ENCODE data around the gene PPP1R27. TPM values are rescaled to one million over a fixed set of nuclear protein-coding genes. Genes with fewer than 3 reads are reported as not detected.
A peak's percentile ranks its signal among the peaks of the same experiment; 100 is the strongest.

PPP1R27 gene
- total RNA-seq, 2 experiments from 2014 or later: not detected

DNA sequence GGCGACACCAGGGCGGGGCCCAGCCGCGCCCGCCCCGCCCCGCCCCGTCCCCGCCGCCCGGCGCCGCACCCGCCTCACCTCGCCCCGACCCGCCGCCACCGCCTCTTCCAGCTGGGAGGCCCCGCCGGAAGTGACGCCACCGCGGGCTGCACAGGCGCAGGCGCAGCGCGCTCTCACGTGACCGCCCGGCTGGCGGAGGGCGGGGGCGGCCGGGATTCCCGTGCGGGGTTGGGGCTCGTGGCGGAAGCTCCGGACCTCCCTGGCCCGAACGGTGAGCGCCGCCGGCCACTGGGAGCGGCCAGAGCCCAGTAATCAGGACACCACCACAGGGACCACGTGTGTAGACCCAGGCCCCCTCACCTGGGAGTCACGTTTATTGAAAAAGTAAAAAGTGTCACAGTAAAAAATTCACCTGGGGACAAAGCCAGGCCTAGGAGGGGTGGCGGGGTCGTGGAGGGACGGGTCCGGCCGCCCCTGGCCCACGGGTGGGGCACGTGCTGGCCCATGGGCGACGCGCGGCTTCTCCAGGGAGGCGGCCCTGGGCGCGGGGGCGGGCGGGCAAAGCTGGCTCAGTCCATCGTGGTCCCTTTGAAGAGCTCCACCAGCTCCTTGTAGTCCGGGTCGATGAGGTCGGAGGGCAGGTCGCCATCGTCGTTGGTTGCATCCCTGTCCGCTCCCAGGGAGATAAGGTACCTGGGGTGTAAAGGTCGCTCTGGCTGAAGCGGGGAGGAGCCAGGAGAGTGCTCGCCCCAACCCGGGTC, 1.5 kb downstream of the PPP1R27 start, which contains the start of gene MCRIP1:
TSS of gene MCRIP1 (minus strand) at position 132 of the 761 bp plus-strand sequence. CDS start 8,785 bp downstream, outside the sequence.
- peak within 1 kb of the TSS; percentile 88 for H3K27ac Mint-ChIP-seq
- peaks cover 16% of the 10 kb centered on the region for H3K4me1 Mint-ChIP-seq (ENCODE audit: low read depth)
- no peaks in the 10 kb centered on the region for H3K9me3 Mint-ChIP-seq
- DNase-seq: peak; percentile 95
- intact Hi-C loops (cut with micrococcal nuclease): loop anchor here (2.0 kb wide), 2 partner anchors 57 to 151 kb away; partner anchors contain the start of genes ALYREF, ANAPC11 and ARL16
- peaks cover 4% of the 10 kb centered on the region for H3K36me3 Mint-ChIP-seq (ENCODE audit: low read depth)
- H3K27me3 Mint-ChIP-seq (ENCODE audit: low read depth): no peaks in the 10 kb centered on the region
- H3K4me3 Mint-ChIP-seq: peak within 1 kb of the TSS; percentile 95
- CTCF ChIA-PET: no interaction called here

- H3K27me3 Mint-ChIP-seq (ENCODE audit: low read depth): no peaks in the 10 kb centered on the region
- CTCF ChIA-PET: interaction anchor here (1.0 kb wide), 1 partner anchor 11 kb away, joined by 3 read pairs; no protein-coding TSS in a partner anchor
- no peaks in the 10 kb centered on the region for H3K9me3 Mint-ChIP-seq
- H3K36me3 Mint-ChIP-seq (ENCODE audit: low read depth): peaks cover 4% of the 10 kb centered on the region
- intact Hi-C loops (cut with micrococcal nuclease): loop anchor here (1.0 to 2.0 kb wide), 3 partner anchors 28 to 150 kb away; partner anchors contain the start of genes ALYREF, ANAPC11, ARL16 and P4HB
- peak overlapping the region; percentile 95 for H3K4me3 Mint-ChIP-seq
- DNase-seq: peak; percentile 51
- H3K4me1 Mint-ChIP-seq (ENCODE audit: low read depth): peaks cover 16% of the 10 kb centered on the region
- peak overlapping the region; percentile 88 for H3K27ac Mint-ChIP-seq
Measured at GRCh38 chr17:81832608-81833159, 2.2 kb downstream of the PPP1R27 start.

DNA sequence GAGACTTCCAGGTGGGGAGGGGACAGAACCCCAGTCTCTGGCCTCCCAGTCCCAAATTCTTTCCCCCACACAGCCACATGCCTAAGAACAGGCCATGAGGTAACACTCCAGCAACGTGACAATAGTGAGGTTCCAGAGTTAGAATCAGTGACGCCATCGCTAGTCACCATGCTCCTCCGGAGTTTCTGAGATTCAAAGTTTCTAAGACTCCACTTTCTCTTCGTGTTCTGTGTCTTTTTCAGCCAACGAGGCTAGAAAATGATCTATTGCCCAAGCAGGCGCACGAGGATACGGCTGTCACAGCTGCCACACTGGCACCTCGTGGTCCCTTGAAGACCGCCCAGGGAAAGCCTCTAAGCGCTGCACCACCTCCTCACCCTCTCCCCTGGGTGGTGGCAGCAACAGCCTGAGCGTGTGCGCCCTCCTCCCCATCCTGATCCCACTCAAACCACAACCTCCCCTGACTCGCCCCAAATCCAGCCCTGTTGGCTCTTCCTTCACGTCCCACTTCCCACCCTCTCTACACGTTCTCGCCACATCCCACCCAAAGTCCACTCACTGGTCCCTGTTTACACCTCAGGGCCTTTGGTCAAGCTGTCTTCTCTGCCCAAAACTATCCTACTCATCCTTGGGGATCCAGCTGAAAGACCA, 2.8 kb downstream of the PPP1R27 start:
- DNase-seq: peak; percentile 66
- Mint-ChIP-seq H3K27ac (peak overlapping the region; percentile 88), H3K36me3 (ENCODE audit: low read depth) (peaks cover 4% of the 10 kb centered on the region), H3K4me3 (peak overlapping the region; percentile 95), H3K27me3 (ENCODE audit: low read depth) (no peaks in the 10 kb centered on the region), H3K4me1 (ENCODE audit: low read depth) (peaks cover 16% of the 10 kb centered on the region), H3K9me3 (no peaks in the 10 kb centered on the region)
- CTCF ChIA-PET: interaction anchor here (1.0 kb wide), 1 partner anchor 10 kb away, joined by 3 read pairs; no protein-coding TSS in a partner anchor
- intact Hi-C loops (cut with micrococcal nuclease): loop anchor here (1.0 to 2.0 kb wide), 3 partner anchors 28 to 149 kb away; partner anchors contain the start of genes ALYREF, ANAPC11, ARL16 and P4HB

DNA sequence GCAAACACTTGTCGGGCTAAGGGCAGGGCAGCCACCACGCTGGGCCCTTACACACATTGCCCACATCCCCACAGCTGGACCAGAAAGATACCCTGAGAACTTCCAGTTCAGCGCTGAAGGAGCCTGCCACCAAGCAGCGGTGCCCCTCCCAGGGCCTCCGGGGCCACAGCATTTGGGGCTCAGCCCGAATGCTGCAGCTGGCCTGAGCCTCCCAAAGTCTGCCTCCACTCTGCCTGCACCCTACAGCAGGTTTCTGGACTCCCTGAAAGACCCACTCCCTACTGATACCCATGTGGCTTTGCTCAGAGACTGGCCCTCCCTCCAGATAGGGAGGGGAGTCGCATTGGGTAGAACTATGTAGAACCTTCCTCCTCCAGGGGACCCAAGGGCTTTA, 3.3 kb downstream of the PPP1R27 start:
- Mint-ChIP-seq H3K36me3 (ENCODE audit: low read depth) (peaks cover 4% of the 10 kb centered on the region), H3K4me1 (ENCODE audit: low read depth) (peaks cover 16% of the 10 kb centered on the region), H3K9me3 (no peaks in the 10 kb centered on the region), H3K27ac (peak overlapping the region; percentile 88), H3K27me3 (ENCODE audit: low read depth) (no peaks in the 10 kb centered on the region), H3K4me3 (peak overlapping the region; percentile 95)
- CTCF ChIA-PET: no interaction called here
- no peak for DNase-seq
- intact Hi-C loops (cut with micrococcal nuclease): no loop called here

DNA sequence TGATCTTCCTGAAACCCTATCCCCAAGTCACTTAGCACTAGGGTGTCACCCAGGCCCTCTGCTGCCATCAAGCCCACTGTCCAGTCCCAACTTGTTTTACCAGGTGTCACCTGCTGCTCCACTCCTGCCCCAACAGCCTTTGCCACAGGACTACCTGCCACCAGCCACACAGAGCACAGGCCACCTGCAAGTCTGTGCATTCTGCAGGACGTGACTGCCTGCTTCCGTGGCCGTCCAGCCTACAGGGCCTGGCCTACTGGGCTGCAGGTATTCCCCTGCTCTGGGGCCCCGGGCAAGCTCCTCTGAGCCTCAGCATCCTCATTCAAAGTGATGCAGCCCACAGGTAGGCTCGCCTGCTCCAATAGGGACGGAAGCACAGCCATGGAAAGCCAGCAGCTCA, 5.0 kb downstream of the PPP1R27 start:
- H3K4me1 Mint-ChIP-seq (ENCODE audit: low read depth): peaks cover 20% of the 10 kb centered on the region
- intact Hi-C loops (cut with micrococcal nuclease): no loop called here

DNA sequence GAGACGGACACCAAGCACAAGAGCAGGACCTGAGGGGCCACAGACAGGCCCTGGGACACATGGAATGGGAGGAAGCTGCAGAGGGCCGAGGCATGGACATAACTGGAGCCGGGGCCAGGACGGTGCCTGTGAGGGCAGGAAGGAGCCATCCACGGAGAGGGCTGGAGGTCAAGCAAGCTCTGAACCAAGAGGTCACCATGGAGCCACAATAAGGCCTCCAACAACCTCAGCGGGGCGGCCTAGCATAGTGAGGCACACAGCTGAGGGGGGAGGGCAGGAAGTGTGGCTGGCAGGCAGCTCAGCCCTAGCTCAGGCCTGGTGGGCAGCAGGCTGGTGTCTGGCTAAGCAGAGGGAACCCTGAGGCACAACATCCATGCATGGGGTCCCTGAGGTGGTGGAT, 6.2 kb downstream of the PPP1R27 start:
- Mint-ChIP-seq H3K4me1 (ENCODE audit: low read depth) (peaks cover 20% of the 10 kb centered on the region), H3K27ac (no peak overlapping the region), H3K4me3 (no peak overlapping the region), H3K27me3 (ENCODE audit: low read depth) (no peaks in the 10 kb centered on the region), H3K36me3 (ENCODE audit: low read depth) (peaks cover 3% of the 10 kb centered on the region), H3K9me3 (no peaks in the 10 kb centered on the region)
- CTCF ChIA-PET: no interaction called here
- no peak for DNase-seq
- intact Hi-C loops (cut with micrococcal nuclease): no loop called here

More for the DNA sequence above, 5.0 kb downstream of the PPP1R27 start:
- CTCF ChIA-PET: no interaction called here
- no peak for DNase-seq
- Mint-ChIP-seq H3K36me3 (ENCODE audit: low read depth) (peaks cover 4% of the 10 kb centered on the region), H3K27me3 (ENCODE audit: low read depth) (no peaks in the 10 kb centered on the region), H3K9me3 (no peaks in the 10 kb centered on the region), H3K4me3 (no peak overlapping the region), H3K27ac (no peak overlapping the region)

GRCh38 chr17:81825841-81826466, 8.9 kb downstream of the PPP1R27 start:
- Mint-ChIP-seq H3K4me3 (no peak overlapping the region), H3K9me3 (no peaks in the 10 kb centered on the region), H3K27ac (no peak overlapping the region), H3K4me1 (ENCODE audit: low read depth) (peaks cover 5% of the 10 kb centered on the region), H3K27me3 (ENCODE audit: low read depth) (no peaks in the 10 kb centered on the region), H3K36me3 (ENCODE audit: low read depth) (peaks cover 4% of the 10 kb centered on the region)
- intact Hi-C loops (cut with micrococcal nuclease): no loop called here
- CTCF ChIA-PET: no interaction called here
- no peak for DNase-seq

- DNase-seq: no peak
- Mint-ChIP-seq H3K36me3 (ENCODE audit: low read depth) (peaks cover 4% of the 10 kb centered on the region), H3K4me3 (no peak overlapping the region), H3K4me1 (ENCODE audit: low read depth) (peaks cover 5% of the 10 kb centered on the region), H3K27ac (no peak overlapping the region), H3K9me3 (no peaks in the 10 kb centered on the region), H3K27me3 (ENCODE audit: low read depth) (no peaks in the 10 kb centered on the region)
- CTCF ChIA-PET: no interaction called here
- intact Hi-C loops (cut with micrococcal nuclease): no loop called here
Measured at GRCh38 chr17:81824595-81824994, 10.3 kb downstream of the PPP1R27 start.

DNA sequence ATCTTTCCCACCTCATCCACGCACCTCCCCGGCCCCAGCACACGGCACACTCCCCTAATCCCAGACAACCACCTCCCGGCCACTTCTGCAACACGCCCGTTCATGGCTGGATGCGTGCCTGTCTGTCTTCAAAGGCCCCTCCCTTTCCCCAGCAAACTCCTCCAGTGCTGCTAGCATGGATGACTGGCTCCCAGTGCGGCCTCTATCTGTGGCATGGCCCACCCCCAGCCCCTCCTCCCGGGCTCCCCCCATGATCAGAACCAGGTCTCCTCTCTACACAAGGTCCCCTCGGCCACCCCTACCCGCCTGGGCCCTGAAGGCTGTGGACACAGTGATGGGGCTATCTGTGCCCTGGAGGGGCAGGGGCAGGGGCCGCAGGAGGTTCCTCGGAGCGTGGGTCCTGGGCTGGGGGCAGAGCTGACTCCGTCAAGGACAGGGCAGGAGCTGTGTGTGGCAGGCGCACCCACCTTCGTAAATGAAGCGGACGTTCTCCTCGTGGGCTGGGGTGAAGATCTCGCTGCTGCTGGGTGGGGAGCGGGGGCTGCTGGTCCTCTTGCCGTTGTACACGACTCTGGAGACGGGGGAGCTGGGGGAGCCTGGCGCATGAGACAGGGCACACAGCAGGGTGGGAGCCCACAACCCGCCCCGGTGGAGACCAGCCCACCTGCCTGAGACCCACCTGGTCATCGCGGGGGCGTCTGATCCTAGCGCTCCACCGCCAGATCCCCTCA, 10.9 kb downstream of the PPP1R27 start:
- DNase-seq: no peak
- CTCF ChIA-PET: no interaction called here
- Mint-ChIP-seq H3K27ac (no peak overlapping the region), H3K4me1 (ENCODE audit: low read depth) (peaks cover 5% of the 10 kb centered on the region), H3K9me3 (no peaks in the 10 kb centered on the region), H3K27me3 (ENCODE audit: low read depth) (no peaks in the 10 kb centered on the region), H3K36me3 (ENCODE audit: low read depth) (peaks cover 4% of the 10 kb centered on the region), H3K4me3 (no peak overlapping the region)
- intact Hi-C loops (cut with micrococcal nuclease): no loop called here

DNA sequence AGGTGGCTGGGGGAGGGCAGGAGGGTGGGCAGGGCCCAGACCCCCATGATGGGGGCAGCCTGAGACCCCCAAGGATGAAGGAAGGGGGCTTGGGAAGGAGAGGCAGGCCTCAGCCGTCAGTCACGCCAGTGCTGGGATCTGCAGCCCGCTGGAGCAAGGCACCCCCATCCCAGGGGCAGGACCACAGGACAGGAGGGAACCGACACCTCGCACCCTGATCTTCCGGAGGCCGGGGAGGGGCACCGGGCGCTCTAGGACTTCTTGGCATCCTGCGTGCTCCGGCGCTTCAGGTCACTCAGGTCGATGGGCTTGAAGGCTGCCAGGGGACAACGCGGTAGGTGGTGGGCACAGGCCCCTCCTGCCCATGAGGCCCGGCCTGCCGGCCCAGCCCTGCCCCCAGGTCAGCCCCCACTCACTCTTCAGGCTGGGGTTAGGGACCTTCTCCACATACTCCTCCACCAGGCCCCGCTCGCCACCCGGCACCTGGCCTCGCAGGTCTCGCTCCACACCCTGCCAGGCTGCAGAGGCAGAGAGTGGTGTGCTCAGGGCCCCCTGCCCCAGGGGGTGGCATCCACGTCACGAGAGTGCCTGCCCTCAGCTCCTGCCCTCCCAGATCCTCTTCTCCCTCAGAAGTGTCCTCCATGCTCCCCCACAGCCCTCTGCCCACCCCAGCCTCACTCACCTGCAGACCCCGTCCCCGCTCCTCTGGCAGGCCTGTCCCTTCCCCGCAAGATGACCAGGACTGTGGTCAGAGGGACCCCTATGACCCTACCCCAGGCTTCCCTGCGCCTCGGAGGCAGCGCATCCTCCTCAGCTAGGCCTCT, 11.6 kb downstream of the PPP1R27 start:
- intact Hi-C loops (cut with micrococcal nuclease): no loop called here
- CTCF ChIA-PET: interaction anchor here (1.5 kb wide), 1 partner anchor 9 kb away, joined by 3 read pairs; no protein-coding TSS in a partner anchor
- no peak overlapping the region for H3K27ac Mint-ChIP-seq

DNA sequence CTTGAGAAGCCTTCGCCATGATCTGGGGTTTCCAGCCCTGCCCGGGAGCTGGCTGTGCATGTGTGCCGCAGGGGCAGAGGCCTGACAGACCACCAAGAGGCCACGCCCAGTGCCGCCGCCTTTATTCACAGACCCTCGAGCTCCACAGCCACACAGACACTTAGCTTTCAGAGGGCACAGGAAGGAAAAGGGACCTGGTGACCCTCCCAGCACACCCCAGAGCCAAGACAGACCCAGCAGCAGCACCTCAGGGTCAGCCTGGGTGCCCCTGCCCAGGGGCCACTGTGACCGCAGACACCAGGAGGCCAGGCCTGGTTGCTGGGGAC, 12.6 kb downstream of the PPP1R27 start:
- H3K36me3 Mint-ChIP-seq (ENCODE audit: low read depth): peaks cover 4% of the 10 kb centered on the region
- CTCF ChIA-PET: interaction anchor here (1.5 kb wide), 1 partner anchor 10 kb away, joined by 3 read pairs; no protein-coding TSS in a partner anchor
- intact Hi-C loops (cut with micrococcal nuclease): no loop called here
- H3K27ac Mint-ChIP-seq: no peak overlapping the region
- H3K27me3 Mint-ChIP-seq (ENCODE audit: low read depth): peaks cover 5% of the 10 kb centered on the region
- no peaks in the 10 kb centered on the region for H3K9me3 Mint-ChIP-seq
- DNase-seq: no peak
- peaks cover 3% of the 10 kb centered on the region for H3K4me1 Mint-ChIP-seq (ENCODE audit: low read depth)
- H3K4me3 Mint-ChIP-seq: no peak overlapping the region

More for the DNA sequence above, 11.6 kb downstream of the PPP1R27 start:
- no peaks in the 10 kb centered on the region for H3K9me3 Mint-ChIP-seq
- no peak overlapping the region for H3K4me3 Mint-ChIP-seq
- H3K27me3 Mint-ChIP-seq (ENCODE audit: low read depth): peaks cover 2% of the 10 kb centered on the region
- H3K4me1 Mint-ChIP-seq (ENCODE audit: low read depth): peaks cover 3% of the 10 kb centered on the region
- peaks cover 4% of the 10 kb centered on the region for H3K36me3 Mint-ChIP-seq (ENCODE audit: low read depth)
- DNase-seq: no peak

Measured in activated naive CD4-positive, alpha-beta T cell treated with anti-CD3 and anti-CD28 coated beads for 36 hours (primary cell).